IPS DF 6.9 (cell line): Measurements from ENCODE around the gene TP53BP2.

ENCODE experiments used
- DNase-seq: peaks from one replicate; pipeline ENCODE4 v3.0.0-alpha.2; 2013; ENCODE audit warnings: low read depth, low spot score
- H3K27ac ChIP-seq: one replicate; pipeline ENCODE4 v1.5.1; 2013; ENCODE audit warnings: low read length, control low read depth
- H3K27me3 ChIP-seq: 2 replicates; pipeline ENCODE4 v1.6.1; 2013; ENCODE audit warnings: mild to moderate bottlenecking, low read length; ENCODE audit not compliant: control insufficient read depth, insufficient read depth
- H3K36me3 ChIP-seq: 2 replicates; pipeline ENCODE4 v1.6.1; 2013; ENCODE audit warnings: low read length; ENCODE audit not compliant: control insufficient read depth, insufficient read depth
- H3K4me1 ChIP-seq: 2 replicates; pipeline ENCODE4 v1.6.1; 2013; ENCODE audit warnings: low read length; ENCODE audit not compliant: control insufficient read depth, insufficient read depth
- H3K4me3 ChIP-seq: 2 replicates; pipeline ENCODE4 v1.5.1; 2013; ENCODE audit warnings: mild to moderate bottlenecking, low read length
- H3K9me3 ChIP-seq: 2 replicates; pipeline ENCODE4 v1.6.1; 2013; ENCODE audit warnings: low read length, inconsistent platforms; ENCODE audit not compliant: control insufficient read depth, insufficient read depth
- WGBS: extraction: QIAGEN DNeasy Blood & Tissue Kit; methylation state at CpG from one replicate; pipeline ENCODE4 v1.1.7; 2013; ENCODE audit warnings: mixed read lengths, missing lambda C conversion rate; ENCODE audit not compliant: insufficient read length, insufficient coverage; 5-methylcytosine and 5-hydroxymethylcytosine counted together

The TP53BP2 gene

DNA sequence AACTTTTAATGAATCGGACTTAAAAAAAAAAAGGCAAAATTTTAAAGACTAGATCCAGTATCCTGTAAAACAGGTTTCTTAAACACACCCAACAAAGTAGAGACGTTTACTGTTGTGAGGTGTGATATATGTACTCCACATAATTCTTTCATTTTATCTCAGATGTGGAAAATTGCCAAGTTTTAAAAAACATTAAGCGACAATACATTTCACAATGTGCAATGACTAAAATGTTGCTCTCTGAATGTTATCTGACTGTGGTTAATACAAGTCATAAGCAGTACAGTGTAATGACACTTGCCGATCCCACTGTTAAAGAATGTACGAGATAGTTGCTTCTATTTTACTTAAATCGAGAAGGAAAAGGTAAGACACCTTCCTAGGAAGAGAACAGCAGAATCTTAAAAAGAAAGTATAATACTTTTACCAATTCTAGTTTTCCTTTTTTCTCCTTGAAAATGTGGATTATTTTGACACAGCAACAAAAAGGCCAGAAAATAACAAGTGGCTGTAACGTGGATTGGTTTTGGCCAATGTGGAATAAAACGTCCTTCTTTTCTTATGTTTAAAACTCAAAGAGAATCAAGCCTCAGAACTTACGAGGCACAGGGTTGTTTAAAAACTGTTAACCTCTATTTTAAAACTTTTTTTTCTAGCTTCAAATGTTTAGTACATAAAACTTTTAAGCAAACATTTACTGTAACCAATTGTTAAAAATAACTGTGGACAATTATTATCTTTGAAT is 51.4 kb downstream of the TP53BP2 start:
- no peaks in the 10 kb centered on the region for H3K27me3 ChIP-seq
- no peak overlapping the region for H3K27ac ChIP-seq
- DNase-seq = no peak
- H3K4me1 ChIP-seq = no peaks in the 10 kb centered on the region
- H3K36me3 ChIP-seq = peaks cover 11% of the 10 kb centered on the region
- no CpG with 5 or more reads among the region's 9 CpGs for WGBS
- H3K4me3 ChIP-seq = no peak overlapping the region
- H3K9me3 ChIP-seq = no peaks in the 10 kb centered on the region

DNA sequence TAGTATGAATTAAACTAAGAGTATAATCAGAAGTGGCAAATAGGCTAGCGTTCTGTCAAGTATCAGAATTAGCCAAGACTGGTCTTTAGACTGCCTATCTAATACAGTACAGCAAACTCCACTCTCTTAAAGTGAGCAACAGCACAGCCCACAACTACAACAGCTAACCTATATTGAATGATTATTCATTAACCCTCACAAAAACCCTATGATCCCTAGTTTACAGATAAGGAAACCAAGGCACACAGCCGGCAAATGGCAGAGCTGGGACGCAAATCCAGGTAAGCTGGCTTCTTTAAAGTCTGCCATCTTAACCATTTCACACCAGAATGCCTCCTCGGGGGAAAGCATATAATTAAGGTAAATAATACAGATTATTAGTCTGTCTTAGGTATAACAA is 52.0 kb downstream of the TP53BP2 start:
- no CpG with 5 or more reads among the region's 4 CpGs for WGBS
- Histone ChIP-seq H3K27me3 (no peaks in the 10 kb centered on the region), H3K4me3 (no peak overlapping the region), H3K27ac (no peak overlapping the region), H3K36me3 (peaks cover 11% of the 10 kb centered on the region), H3K9me3 (no peaks in the 10 kb centered on the region), H3K4me1 (no peaks in the 10 kb centered on the region)
- DNase-seq = no peak

DNA sequence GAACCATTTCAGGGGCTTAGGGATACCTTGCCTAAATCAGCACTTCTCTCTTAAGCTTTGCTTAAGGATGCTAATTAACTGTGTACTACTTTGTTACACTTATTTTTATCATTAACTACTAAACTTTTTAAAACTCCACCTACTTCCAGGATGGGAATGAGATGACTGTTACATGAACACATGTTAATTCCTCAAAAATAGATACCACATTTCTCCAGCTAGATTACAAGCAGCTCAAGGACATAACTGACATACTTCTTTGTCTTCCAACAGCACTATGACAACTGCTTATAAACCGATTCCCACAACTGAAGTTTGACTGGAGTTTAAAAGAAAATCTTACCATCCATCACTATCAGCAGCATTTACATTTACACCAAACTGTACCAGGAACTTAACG is 53.7 kb downstream of the TP53BP2 start:
- whole genome bisulfite sequencing = no CpG with 5 or more reads among the region's 2 CpGs

DNA sequence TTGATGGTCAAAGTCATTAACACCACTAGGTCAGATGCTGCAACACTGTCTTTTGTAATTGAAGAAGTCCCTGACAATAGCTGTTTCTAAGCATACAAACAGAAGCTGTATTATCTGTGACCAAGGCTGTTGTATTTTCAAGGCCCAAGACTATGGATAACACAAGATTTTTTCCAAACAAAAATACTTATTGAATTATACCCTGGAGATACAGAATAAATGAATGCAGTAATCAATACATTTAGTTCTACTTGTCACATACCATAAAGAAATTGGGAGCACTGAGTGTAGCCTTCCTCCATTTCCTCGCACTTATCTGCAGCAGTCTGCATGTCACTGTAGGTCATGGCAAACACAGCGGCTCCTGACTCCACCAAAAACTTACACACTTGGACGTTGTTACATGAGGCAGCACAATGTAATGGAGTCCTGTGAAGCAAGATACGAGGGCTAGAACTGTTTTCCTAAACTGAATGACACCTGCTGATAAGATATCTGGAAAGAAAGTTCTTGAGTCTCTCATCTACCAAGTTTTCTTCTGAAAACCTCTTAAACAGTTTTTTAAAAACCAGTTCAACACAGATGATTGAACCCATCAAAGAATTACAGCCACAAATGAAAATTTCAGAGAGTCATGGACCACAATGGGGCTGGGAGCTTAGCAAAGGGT is 56.9 kb downstream of the TP53BP2 start:
- H3K27ac ChIP-seq = no peak overlapping the region
- no peak for DNase-seq
- no peaks in the 10 kb centered on the region for H3K9me3 ChIP-seq
- no CpG with 5 or more reads among the region's 4 CpGs for WGBS
- peaks cover 2% of the 10 kb centered on the region; the same call in 1 of the 2 replicates for H3K36me3 ChIP-seq
- H3K4me1 ChIP-seq = no peaks in the 10 kb centered on the region
- H3K27me3 ChIP-seq = no peaks in the 10 kb centered on the region
- no peak overlapping the region for H3K4me3 ChIP-seq

More for the DNA sequence above, 53.7 kb downstream of the TP53BP2 start:
- Histone ChIP-seq H3K4me1 (no peaks in the 10 kb centered on the region), H3K4me3 (no peak overlapping the region), H3K36me3 (peaks cover 5% of the 10 kb centered on the region; the same call in 1 of the 2 replicates), H3K27ac (no peak overlapping the region), H3K9me3 (no peaks in the 10 kb centered on the region), H3K27me3 (no peaks in the 10 kb centered on the region)
- DNase-seq = no peak

DNA sequence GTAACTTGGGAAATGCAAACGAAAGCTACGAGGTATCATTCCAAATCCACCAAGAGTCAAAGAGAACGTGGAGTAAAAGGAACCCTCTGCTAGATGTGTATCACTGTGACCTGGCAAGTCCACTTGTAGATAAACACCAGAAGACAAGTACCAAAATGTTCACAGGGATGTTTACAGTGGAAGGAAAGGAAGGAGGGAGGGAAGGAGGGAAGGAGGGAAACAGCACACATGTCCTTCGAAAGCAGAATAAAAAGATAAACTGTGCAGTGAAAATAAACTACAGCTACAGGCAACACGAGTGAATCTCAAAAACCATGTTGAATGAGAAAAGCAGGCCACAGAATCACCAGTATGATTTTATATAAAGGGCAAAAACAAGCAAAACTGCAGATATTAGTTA is 59.9 kb downstream of the TP53BP2 start:
- DNase-seq = no peak
- no peak overlapping the region for H3K27ac ChIP-seq
- WGBS = no CpG with 5 or more reads among the region's 5 CpGs
- H3K27me3 ChIP-seq = no peaks in the 10 kb centered on the region
- H3K36me3 ChIP-seq = peaks cover 4% of the 10 kb centered on the region; the same call in 1 of the 2 replicates
- no peaks in the 10 kb centered on the region for H3K9me3 ChIP-seq
- H3K4me3 ChIP-seq = no peak overlapping the region
- no peaks in the 10 kb centered on the region for H3K4me1 ChIP-seq

DNA sequence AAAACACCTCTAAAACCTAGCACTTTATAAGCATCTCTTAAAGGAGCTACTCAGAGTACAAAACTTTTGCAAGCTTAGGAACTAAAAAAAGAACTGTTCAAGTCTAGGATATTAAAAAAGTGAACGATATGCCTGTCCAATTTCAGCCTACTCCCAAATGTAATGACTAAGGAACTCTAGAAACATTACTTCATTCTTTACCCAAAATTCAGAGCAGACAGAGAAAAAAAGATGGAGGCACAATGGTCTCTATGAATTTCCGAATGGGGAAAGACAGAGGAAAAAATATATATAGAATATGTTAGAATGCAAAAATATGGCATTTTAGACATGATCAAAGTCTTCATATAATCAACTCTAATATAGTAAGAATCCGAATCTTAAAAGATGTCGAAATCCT is 61.2 kb downstream of the TP53BP2 start:
- H3K27me3 ChIP-seq = no peaks in the 10 kb centered on the region
- no peak overlapping the region for H3K4me3 ChIP-seq
- WGBS = no CpG with 5 or more reads among the region's 4 CpGs
- DNase-seq = no peak
- no peak overlapping the region for H3K27ac ChIP-seq
- no peaks in the 10 kb centered on the region for H3K4me1 ChIP-seq
- H3K9me3 ChIP-seq = no peaks in the 10 kb centered on the region
- peaks cover 6% of the 10 kb centered on the region; the same call in 1 of the 2 replicates for H3K36me3 ChIP-seq

DNA sequence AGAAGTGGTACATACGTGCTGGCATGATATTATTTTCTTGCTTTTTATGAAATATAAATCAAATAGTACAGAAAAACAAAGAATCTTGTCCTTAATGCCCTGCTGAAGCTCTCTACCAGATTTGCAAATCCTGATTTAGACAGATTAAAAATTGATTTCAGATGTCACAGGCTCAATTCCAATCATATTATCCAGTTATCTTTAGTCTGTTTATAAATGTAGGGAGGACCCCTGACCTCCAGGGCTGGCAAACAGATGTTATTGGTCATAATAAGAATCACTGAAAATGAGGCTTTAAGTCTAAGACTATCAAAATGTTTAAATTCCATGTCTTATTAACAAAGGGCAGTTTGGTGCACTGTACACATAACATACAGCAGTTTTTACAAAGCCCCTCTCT is 62.1 kb downstream of the TP53BP2 start:
- DNase-seq = no peak
- no peak overlapping the region for H3K4me3 ChIP-seq
- no peaks in the 10 kb centered on the region for H3K4me1 ChIP-seq
- no peak overlapping the region for H3K27ac ChIP-seq
- no peaks in the 10 kb centered on the region for H3K27me3 ChIP-seq
- H3K9me3 ChIP-seq = no peaks in the 10 kb centered on the region
- peaks cover 6% of the 10 kb centered on the region; the same call in 1 of the 2 replicates for H3K36me3 ChIP-seq
- no CpG with 5 or more reads among the region's 1 CpG for WGBS

DNA sequence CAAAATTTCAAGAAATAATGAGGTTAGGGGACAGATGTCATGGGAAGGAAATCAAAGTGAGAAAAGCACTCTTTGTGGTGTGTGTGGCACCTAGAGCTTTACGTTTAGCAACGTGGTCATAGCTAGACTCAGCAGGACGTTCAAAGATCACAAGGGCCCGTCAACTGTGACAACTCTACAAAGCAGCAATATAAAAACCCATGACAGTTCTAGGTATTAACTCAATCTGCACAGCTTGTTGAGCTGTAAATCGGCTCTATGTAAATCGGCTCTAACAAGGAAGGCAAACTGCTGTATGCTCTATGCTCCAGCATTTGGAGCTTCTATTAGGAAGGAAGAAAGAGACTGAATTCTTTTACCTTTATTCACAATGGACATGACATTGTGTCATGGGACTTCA is 64.8 kb downstream of the TP53BP2 start:
- H3K4me1 ChIP-seq = no peaks in the 10 kb centered on the region
- no peak for DNase-seq
- no peaks in the 10 kb centered on the region for H3K27me3 ChIP-seq
- H3K27ac ChIP-seq = no peak overlapping the region
- WGBS = no CpG with 5 or more reads among the region's 6 CpGs
- peaks cover 10% of the 10 kb centered on the region for H3K36me3 ChIP-seq
- H3K4me3 ChIP-seq = no peak overlapping the region
- no peaks in the 10 kb centered on the region for H3K9me3 ChIP-seq

DNA sequence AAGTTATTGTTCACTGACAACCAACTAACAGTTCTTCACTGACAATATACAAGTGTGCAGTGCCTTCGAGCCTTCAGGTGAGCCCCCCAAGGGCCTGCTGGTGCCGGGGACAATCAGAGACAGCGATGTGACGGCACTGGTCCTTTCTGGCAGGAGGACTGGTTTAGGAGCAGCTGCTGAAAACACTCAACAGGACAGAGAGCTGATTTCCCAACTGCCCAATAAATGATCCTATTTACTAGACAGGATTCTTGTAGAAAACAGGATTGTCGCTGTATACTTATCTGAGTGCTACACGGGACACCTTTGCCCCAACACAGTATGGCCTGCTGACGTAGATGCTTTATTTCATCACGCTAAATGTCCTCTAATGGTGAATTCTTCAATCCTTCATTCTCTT is 65.4 kb downstream of the TP53BP2 start:
- Histone ChIP-seq H3K27me3 (no peaks in the 10 kb centered on the region), H3K9me3 (no peaks in the 10 kb centered on the region), H3K36me3 (peaks cover 10% of the 10 kb centered on the region), H3K4me3 (no peak overlapping the region), H3K27ac (no peak overlapping the region), H3K4me1 (no peaks in the 10 kb centered on the region)
- no CpG with 5 or more reads among the region's 8 CpGs for WGBS
- no peak for DNase-seq

DNA sequence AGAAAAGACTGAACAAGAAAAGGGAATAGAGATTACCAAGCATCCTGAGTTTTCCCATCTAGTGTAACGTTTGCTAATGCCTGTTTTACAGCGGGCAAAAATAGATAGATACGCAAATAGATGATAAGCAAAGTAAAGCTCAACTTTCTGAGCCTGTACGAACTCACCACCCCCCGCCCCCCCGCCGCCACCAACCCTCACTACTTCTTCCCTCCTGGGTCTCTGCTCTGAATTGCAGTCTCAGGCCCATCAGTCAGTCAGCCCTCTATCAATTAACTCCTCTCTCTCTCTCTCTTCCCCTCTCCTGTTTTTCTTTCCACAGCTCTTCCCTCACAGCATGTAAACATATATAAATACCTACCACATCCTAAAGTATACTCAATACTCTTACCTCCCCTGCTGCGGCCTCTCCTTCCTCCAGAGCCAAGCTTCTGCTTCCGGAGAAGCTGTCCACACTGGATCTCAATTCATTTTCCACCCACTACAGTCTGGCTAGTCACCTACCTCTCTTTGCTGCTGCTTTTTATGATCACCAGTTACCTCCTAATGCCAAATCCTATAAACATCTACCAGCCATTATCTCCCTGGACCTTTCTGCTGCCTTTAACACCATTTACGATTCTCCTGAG is 68.8 kb downstream of the TP53BP2 start:
- no peaks in the 10 kb centered on the region for H3K9me3 ChIP-seq
- peaks cover 7% of the 10 kb centered on the region for H3K36me3 ChIP-seq
- no peak overlapping the region for H3K27ac ChIP-seq
- DNase-seq = no peak
- H3K27me3 ChIP-seq = no peaks in the 10 kb centered on the region
- no peaks in the 10 kb centered on the region for H3K4me1 ChIP-seq
- no peak overlapping the region for H3K4me3 ChIP-seq
- WGBS = no CpG with 5 or more reads among the region's 10 CpGs
